Activated naive CD8-positive, alpha-beta T cell (primary cell): ENCODE measurements around the gene ATP5F1D.
"Not testable (repeated sequence)": the region's sequence is repeated elsewhere in the genome, so short reads cannot be mapped to it uniquely, and the experiment has no call there.

ENCODE experiments used
- H3K27ac Mint-ChIP-seq: one replicate; pipeline ENCODE4 v1.8.0; 2021; ENCODE audit warnings: mixed read lengths
- H3K27me3 Mint-ChIP-seq: one replicate; pipeline ENCODE4 v1.8.0; 2021; ENCODE audit warnings: mixed read lengths
- H3K36me3 Mint-ChIP-seq: one replicate; pipeline ENCODE4 v1.8.0; 2021; ENCODE audit warnings: mixed read lengths
- H3K4me1 Mint-ChIP-seq: one replicate; pipeline ENCODE4 v1.8.0; 2021; ENCODE audit warnings: low read depth, mixed read lengths
- H3K4me3 Mint-ChIP-seq: one replicate; pipeline ENCODE4 v1.8.0; 2021; ENCODE audit warnings: mild to moderate bottlenecking, mixed read lengths
- H3K9me3 Mint-ChIP-seq: one replicate; pipeline ENCODE4 v1.8.0; 2021; ENCODE audit warnings: low read depth, mixed read lengths

The ATP5F1D gene

GRCh38 chr19:1241417-1242095, at the start of gene ATP5F1D:
TSS of gene ATP5F1D (plus strand) at chr19:1241751. CDS start at chr19:1241851, 100 bp downstream.
- Mint-ChIP-seq H3K36me3 (no peaks in the 10 kb centered on the region), H3K4me1 (peaks cover 26% of the 10 kb centered on the region), H3K27me3 (peaks cover 2% of the 10 kb centered on the region), H3K4me3 (peak within 1 kb of the TSS; percentile 93), H3K9me3 (no peaks in the 10 kb centered on the region), H3K27ac (peak within 1 kb of the TSS; percentile 89)

GRCh38 chr19:1199531-1199930, 42.0 kb upstream of the ATP5F1D start:
- Mint-ChIP-seq H3K4me3 (no peak overlapping the region), H3K36me3 (no peaks in the 10 kb centered on the region), H3K27ac (no peak overlapping the region), H3K4me1 (peaks cover 15% of the 10 kb centered on the region), H3K9me3 (no peaks in the 10 kb centered on the region), H3K27me3 (no peaks in the 10 kb centered on the region)

- not testable (repeated sequence) for H3K27ac Mint-ChIP-seq, H3K9me3 Mint-ChIP-seq, H3K27me3 Mint-ChIP-seq, H3K36me3 Mint-ChIP-seq, H3K4me3 Mint-ChIP-seq
- H3K4me1 Mint-ChIP-seq: peaks cover 16% of the 10 kb centered on the region
Observed at GRCh38 chr19:1200614-1201013, 40.9 kb upstream of the ATP5F1D start.

- no peaks in the 10 kb centered on the region for H3K27me3 Mint-ChIP-seq
- peak within 1 kb of the TSS; percentile 87 for H3K27ac Mint-ChIP-seq
- peaks cover 28% of the 10 kb centered on the region for H3K4me1 Mint-ChIP-seq
- H3K36me3 Mint-ChIP-seq: no peaks in the 10 kb centered on the region
- H3K9me3 Mint-ChIP-seq: no peaks in the 10 kb centered on the region
- H3K4me3 Mint-ChIP-seq: peak within 1 kb of the TSS; percentile 93
Observed at GRCh38 chr19:1205114-1206099, 36.1 kb upstream of the ATP5F1D start, which contains the start of gene STK11. TSS of gene STK11 (plus strand) at chr19:1205778. CDS start at chr19:1206914, 1,136 bp downstream.

GRCh38 chr19:1206150-1206863, 35.2 kb upstream of the ATP5F1D start:
- peak overlapping the region; percentile 87 for H3K27ac Mint-ChIP-seq

GRCh38 chr19:1206864-1207450, 34.6 kb upstream of the ATP5F1D start:
- H3K4me1 Mint-ChIP-seq: peaks cover 32% of the 10 kb centered on the region
- H3K36me3 Mint-ChIP-seq: no peaks in the 10 kb centered on the region
- H3K9me3 Mint-ChIP-seq: no peaks in the 10 kb centered on the region
- no peaks in the 10 kb centered on the region for H3K27me3 Mint-ChIP-seq
- H3K4me3 Mint-ChIP-seq: peak overlapping the region; percentile 93
- H3K27ac Mint-ChIP-seq: peak overlapping the region; percentile 87

More at GRCh38 chr19:1206150-1206863, 35.2 kb upstream of the ATP5F1D start:
- Mint-ChIP-seq H3K27me3 (no peaks in the 10 kb centered on the region), H3K36me3 (no peaks in the 10 kb centered on the region), H3K4me1 (peaks cover 28% of the 10 kb centered on the region), H3K9me3 (no peaks in the 10 kb centered on the region), H3K4me3 (peak overlapping the region; percentile 93)

DNA sequence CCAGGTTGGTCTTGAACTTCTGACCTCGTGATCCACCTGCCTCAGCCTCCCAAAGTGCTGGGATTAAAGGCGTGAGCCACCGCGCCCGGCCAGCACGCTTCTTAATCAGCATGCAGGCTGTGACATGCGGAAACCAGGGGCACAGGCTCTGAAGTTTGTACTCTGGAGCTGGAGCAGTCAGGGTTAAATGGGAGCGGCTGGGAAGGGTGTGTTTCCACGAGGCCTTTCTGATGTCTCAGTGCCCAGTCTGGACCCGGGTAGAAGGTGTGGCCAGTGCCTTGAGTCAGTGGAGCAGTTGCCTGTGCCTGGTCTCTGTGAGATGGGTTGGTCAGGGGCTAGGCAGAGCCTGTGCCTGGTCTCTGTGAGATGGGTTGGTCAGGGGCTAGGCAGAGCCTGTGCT, 32.7 kb upstream of the ATP5F1D start:
- not testable (repeated sequence) for H3K36me3 Mint-ChIP-seq, H3K27me3 Mint-ChIP-seq, H3K27ac Mint-ChIP-seq, H3K9me3 Mint-ChIP-seq
- Mint-ChIP-seq H3K4me3 (peak overlapping the region; percentile 40), H3K4me1 (peaks cover 30% of the 10 kb centered on the region)

DNA sequence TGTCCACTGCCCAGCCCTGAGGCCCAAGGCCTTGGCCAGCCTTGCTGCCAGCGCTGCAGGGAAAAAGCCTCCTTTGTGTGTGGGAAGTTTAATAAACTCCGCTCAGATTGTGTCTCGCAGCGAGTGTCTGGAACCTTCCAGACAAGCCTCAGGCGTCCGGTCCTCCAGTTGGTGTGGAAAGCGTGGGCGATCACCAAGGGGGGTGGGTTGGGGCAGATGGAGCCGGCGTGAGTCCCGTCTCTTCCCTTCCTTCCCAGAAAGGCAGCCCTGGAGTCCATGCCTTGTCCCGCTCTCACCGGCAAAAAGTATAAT, 31.4 kb upstream of the ATP5F1D start:
- H3K36me3 Mint-ChIP-seq: no peaks in the 10 kb centered on the region
- H3K4me1 Mint-ChIP-seq: peaks cover 29% of the 10 kb centered on the region
- no peak overlapping the region for H3K4me3 Mint-ChIP-seq
- H3K9me3 Mint-ChIP-seq: no peaks in the 10 kb centered on the region
- no peaks in the 10 kb centered on the region for H3K27me3 Mint-ChIP-seq
- no peak overlapping the region for H3K27ac Mint-ChIP-seq

- H3K4me3 Mint-ChIP-seq: no peak overlapping the region
- no peaks in the 10 kb centered on the region for H3K27me3 Mint-ChIP-seq
- no peaks in the 10 kb centered on the region for H3K9me3 Mint-ChIP-seq
- no peaks in the 10 kb centered on the region for H3K36me3 Mint-ChIP-seq
- H3K4me1 Mint-ChIP-seq: peaks cover 29% of the 10 kb centered on the region
- H3K27ac Mint-ChIP-seq: no peak overlapping the region
Observed at GRCh38 chr19:1211494-1212234, 29.9 kb upstream of the ATP5F1D start.

- Mint-ChIP-seq H3K27me3 (no peaks in the 10 kb centered on the region), H3K4me1 (peaks cover 26% of the 10 kb centered on the region), H3K27ac (peak overlapping the region; percentile 91), H3K9me3 (no peaks in the 10 kb centered on the region), H3K36me3 (no peaks in the 10 kb centered on the region), H3K4me3 (peak overlapping the region; percentile 77)
Observed at GRCh38 chr19:1213391-1214286, 27.9 kb upstream of the ATP5F1D start.

DNA sequence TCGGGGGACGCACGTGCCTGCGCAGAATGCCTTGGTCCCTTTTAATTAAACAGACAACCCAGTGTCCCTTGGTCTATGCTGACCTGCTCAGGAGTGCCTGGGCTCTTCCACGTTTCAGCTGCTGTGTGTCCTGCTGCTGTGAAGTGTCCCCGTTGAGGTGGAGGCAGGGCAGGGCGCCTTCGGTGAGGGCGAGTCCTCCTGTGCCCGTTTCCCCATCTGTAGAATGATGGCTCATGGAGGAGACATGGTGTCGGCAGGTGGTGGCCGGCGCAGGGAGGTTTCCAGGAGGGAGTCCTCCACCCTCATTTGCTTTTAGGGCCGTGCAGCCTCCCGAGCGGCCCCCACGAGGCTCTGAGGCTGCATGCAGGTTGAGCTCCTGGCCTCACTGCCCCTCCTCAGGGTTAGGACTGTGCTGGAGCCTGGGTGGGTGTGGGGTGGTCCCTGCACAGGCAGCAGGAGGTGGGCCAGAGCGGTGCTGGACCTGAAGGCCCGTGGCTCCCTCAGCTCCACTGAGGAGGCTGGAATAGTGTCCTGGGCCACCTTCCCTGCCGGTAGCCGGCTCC, 27.2 kb upstream of the ATP5F1D start:
- Mint-ChIP-seq H3K36me3 (no peaks in the 10 kb centered on the region), H3K9me3 (no peaks in the 10 kb centered on the region), H3K4me3 (peak overlapping the region; percentile 77), H3K4me1 (peaks cover 24% of the 10 kb centered on the region), H3K27me3 (no peaks in the 10 kb centered on the region), H3K27ac (peak overlapping the region; percentile 91)

GRCh38 chr19:1214862-1215731, 26.5 kb upstream of the ATP5F1D start:
- H3K36me3 Mint-ChIP-seq: no peaks in the 10 kb centered on the region
- H3K4me3 Mint-ChIP-seq: no peak overlapping the region
- no peaks in the 10 kb centered on the region for H3K27me3 Mint-ChIP-seq
- no peaks in the 10 kb centered on the region for H3K9me3 Mint-ChIP-seq
- H3K4me1 Mint-ChIP-seq: peaks cover 19% of the 10 kb centered on the region
- no peak overlapping the region for H3K27ac Mint-ChIP-seq
